Breast epithelium (tissue), 4 donors: ENCODE measurements around the gene EPB41. TPM values are rescaled to one million over a fixed set of nuclear protein-coding genes. Genes with fewer than 3 reads are reported as not detected.

Source experiments
- DNase-seq, 2 donors: peaks; one replicate each; pipeline ENCODE4 v3.0.0-alpha.2; 2019; ENCODE audit warnings: low spot score in 2 of 2
- H3K27ac ChIP-seq, 2 donors: fragments of 200-600 bp; sonication (generic) in 1 of 2; one replicate each; pipeline ENCODE4 v1.5.1; 2016 to 2019; ENCODE audit warnings: mild to moderate bottlenecking in 1 of 2
- H3K27me3 ChIP-seq, 2 donors: fragments of 200-600 bp; sonication (generic) in 1 of 2; one replicate each; pipeline versions ENCODE4 v1.5.1 to v1.6.0; 2017 to 2019; ENCODE audit warnings: control low read depth in 1 of 2, mild to moderate bottlenecking in 1 of 2
- H3K36me3 ChIP-seq: fragments of 200-600 bp; one replicate; pipeline ENCODE4 v1.5.1; 2019
- H3K4me1 ChIP-seq, 2 donors: fragments of 200-600 bp; sonication (generic); one replicate each; pipeline ENCODE4 v1.5.1; 2016 to 2019; ENCODE audit warnings: control low read depth in 1 of 2
- H3K4me3 ChIP-seq, 3 donors: fragments of 200-600 bp; sonication (generic); 1 replicate in 2 of 3; 2 replicates in 1 of 3; pipeline ENCODE4 v1.5.1; 2016 to 2019; ENCODE audit warnings: mild to moderate bottlenecking in 3 of 3, moderate library complexity in 2 of 3
- H3K9me3 ChIP-seq, 2 donors: fragments of 200-600 bp; sonication (generic) in 1 of 2; one replicate each; pipeline ENCODE4 v1.5.1; 2016 to 2019; ENCODE audit warnings: control low read depth in 1 of 2
- POLR2A ChIP-seq: fragments of 450-650 bp; IDR thresholded peaks from one replicate; pipeline ENCODE4 v1.6.1; 2016; ENCODE audit warnings: antibody characterized with exemption, mild to moderate bottlenecking, moderate library complexity
- POLR2AphosphoS5 ChIP-seq, 3 donors: sonication (generic); formaldehyde crosslinking; IDR thresholded peaks; one replicate each; pipeline ENCODE4 v1.6.1; 2017; ENCODE audit warnings: antibody characterized with exemption in 3 of 3
- intact Hi-C: fragments of 100-400 bp; cut with DNase I; formaldehyde crosslinking; loops from one replicate; pipeline ENCODE4 v1.15.1; 2023; ENCODE audit warnings: low total_unique reads
- total RNA-seq, 3 donors: library from RNA; depleted of rRNA; stranded (reverse); fragments of >200 nt; gene quantifications; one replicate each; pipeline ENCODE4 v1.1.0, GENCODE V29; 2016
- TF ChIP-seq, protein P1 (sequence below), 3 donors: fragments of 450-650 bp; IDR thresholded peaks; one replicate each; pipeline ENCODE4 v1.5.1; 2016 to 2017; ENCODE audit warnings: antibody characterized with exemption in 3 of 3, mild to moderate bottlenecking in 3 of 3, moderate library complexity in 3 of 3

EPB41 gene
- total RNA-seq, 3 donors from 2014 or later = 36.2 to 67.2 (median 51.8) TPM

DNA sequence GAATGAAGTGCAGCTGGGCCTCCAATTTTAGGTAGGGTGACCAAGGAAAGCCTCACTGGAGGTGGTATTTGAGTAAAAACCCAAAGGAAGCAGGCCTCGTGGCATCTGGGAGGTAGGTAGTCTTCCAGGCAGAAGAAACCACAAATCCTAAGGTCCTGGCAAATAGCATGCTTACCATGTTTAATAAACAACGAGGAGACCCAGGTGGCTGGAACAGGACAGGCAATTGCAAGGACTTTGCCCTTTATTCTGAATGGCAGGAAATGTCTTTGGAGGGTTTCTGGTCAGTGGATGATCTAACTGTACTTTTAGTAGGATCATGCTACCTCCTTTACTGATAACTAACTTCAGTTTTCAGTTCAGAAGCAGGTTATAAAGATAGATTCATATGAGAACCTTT is 52.2 kb downstream of the EPB41 start:
- DNase-seq = no peak
- Histone ChIP-seq H3K4me3 (no peak overlapping the region), H3K9me3 (no peaks in the 10 kb centered on the region), H3K27me3 (no peaks in the 10 kb centered on the region), H3K36me3 (no peaks in the 10 kb centered on the region), H3K4me1 (no peaks in the 10 kb centered on the region), H3K27ac (no peak overlapping the region)
- TF ChIP-seq, protein P1, sequence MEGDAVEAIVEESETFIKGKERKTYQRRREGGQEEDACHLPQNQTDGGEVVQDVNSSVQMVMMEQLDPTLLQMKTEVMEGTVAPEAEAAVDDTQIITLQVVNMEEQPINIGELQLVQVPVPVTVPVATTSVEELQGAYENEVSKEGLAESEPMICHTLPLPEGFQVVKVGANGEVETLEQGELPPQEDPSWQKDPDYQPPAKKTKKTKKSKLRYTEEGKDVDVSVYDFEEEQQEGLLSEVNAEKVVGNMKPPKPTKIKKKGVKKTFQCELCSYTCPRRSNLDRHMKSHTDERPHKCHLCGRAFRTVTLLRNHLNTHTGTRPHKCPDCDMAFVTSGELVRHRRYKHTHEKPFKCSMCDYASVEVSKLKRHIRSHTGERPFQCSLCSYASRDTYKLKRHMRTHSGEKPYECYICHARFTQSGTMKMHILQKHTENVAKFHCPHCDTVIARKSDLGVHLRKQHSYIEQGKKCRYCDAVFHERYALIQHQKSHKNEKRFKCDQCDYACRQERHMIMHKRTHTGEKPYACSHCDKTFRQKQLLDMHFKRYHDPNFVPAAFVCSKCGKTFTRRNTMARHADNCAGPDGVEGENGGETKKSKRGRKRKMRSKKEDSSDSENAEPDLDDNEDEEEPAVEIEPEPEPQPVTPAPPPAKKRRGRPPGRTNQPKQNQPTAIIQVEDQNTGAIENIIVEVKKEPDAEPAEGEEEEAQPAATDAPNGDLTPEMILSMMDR (IDR thresholded peaks at IDR 0.05) = no peak
- TF ChIP-seq POLR2AphosphoS5 (IDR thresholded peaks at IDR 0.05) (no peak), POLR2A (no peak)
- intact Hi-C loops = no loop called here

DNA sequence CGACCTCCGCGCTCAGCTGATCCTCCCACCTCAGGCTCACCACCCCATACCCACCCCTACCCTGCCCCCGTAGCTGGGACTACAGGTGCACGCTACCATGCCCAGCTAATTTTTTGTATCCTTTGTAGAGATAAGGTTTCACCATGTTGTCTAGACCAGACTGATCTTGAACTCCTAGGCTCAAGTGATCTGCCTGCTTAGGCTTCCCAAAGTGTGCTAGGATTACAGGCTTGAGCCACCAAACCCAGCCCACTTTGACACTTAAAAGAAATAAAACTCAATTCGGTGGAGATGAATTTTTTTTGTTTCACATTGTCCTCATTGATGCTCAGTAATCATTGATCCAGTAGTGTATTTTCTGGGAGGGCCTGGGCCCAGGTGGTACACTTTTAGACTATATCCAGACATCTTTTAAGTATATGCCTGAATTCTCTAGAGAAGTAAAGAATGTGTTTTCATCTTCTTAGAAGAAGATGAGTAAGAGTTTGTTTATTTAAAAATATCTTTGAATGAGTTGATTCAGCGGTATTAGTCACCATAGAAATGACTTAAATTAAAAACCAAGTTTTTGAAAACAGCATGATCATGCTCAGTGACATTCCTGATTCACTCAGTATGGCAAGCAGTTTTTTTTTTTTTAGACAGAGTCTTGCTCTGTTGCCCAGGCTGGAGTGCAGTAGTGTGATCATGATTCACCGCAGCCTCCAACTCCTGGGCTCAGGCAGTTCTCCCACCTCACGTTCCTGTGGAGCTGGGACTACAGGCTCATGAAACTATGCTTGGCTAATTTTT is 57.8 kb downstream of the EPB41 start:
- intact Hi-C loops = no loop called here
- TF ChIP-seq POLR2A (no peak), POLR2AphosphoS5 (IDR thresholded peaks at IDR 0.05) (no peak)
- TF ChIP-seq, protein P1 (IDR thresholded peaks at IDR 0.05) = no peak
- H3K4me3 ChIP-seq = no peak overlapping the region
- H3K36me3 ChIP-seq = no peaks in the 10 kb centered on the region
- no peak for DNase-seq
- H3K9me3 ChIP-seq = no peaks in the 10 kb centered on the region
- no peaks in the 10 kb centered on the region for H3K4me1 ChIP-seq
- no peaks in the 10 kb centered on the region for H3K27me3 ChIP-seq
- H3K27ac ChIP-seq = peak overlapping the region; percentile 17 to 56

DNA sequence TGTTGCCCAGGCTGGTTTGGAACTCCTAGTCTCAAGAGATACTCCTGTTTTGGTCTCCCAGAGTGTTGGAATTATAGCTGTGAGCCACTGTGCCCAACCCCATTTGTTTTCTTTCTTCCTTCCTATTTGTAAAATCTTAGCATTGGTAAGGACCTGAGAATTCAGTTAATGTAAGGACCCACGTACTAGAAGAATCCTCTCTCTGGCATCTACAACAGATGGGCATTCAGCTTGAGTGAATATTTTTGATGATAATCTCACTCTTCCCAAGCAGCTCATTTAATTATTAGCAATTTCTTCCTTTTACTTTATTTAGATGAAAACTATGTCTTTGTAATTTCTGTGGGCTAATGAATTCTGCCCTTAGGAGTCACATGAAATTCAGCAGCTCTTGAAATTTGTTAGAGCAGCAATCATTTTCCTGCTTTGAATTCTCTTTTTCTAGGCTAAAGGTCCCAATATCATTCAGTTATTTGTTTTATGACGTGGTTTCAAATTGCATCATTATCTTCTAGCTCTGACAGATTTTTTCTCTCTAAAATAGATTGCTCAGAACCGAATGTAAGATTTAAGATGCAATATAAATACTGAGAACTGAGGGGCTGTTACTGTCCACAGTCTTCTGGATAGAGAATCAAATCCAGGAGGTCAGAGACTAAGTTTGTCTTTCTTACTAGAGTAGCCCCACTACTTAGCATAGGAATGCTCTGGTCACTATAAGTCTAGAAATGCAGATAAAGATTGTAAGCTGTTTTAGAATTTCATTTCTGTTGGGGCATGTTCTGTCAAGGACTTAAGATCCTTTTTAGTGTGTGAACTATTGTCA is 59.4 kb downstream of the EPB41 start:
- no peak overlapping the region for H3K4me3 ChIP-seq
- TF ChIP-seq, protein P1 (IDR thresholded peaks at IDR 0.05) = no peak
- no peak for TF ChIP-seq POLR2A
- no peak for TF ChIP-seq POLR2AphosphoS5 (IDR thresholded peaks at IDR 0.05)
- intact Hi-C loops = no loop called here
- H3K27me3 ChIP-seq = no peaks in the 10 kb centered on the region
- no peaks in the 10 kb centered on the region for H3K9me3 ChIP-seq
- H3K27ac ChIP-seq = peak overlapping the region; percentile 3
- no peaks in the 10 kb centered on the region for H3K36me3 ChIP-seq
- DNase-seq = no peak
- no peaks in the 10 kb centered on the region for H3K4me1 ChIP-seq

DNA sequence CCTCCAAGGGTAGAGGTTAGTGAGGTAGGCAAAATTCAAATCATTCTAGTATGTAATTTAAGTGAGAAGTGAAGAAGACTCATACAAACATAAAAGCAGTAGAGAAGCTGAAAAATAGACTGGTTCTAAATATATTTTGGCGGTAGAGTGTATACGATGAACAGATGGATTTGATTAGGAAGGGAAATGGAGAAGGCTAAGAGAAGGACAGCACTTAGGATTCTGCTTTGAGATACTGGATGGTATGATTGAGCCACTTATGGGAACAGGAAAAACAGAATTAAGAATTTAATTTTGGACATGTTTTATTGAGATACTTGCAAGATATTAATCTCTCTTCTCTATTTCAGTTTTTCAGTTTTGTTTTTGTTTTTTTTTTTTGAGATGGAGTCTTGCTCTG is 60.1 kb downstream of the EPB41 start:
- intact Hi-C loops = no loop called here
- Histone ChIP-seq H3K27ac (no peak overlapping the region), H3K4me1 (no peaks in the 10 kb centered on the region)

More for the DNA sequence above, 60.1 kb downstream of the EPB41 start:
- DNase-seq = no peak
- TF ChIP-seq POLR2A = no peak
- TF ChIP-seq POLR2AphosphoS5 (IDR thresholded peaks at IDR 0.05) = no peak
- TF ChIP-seq, protein P1 (IDR thresholded peaks at IDR 0.05) = no peak
- no peaks in the 10 kb centered on the region for H3K27me3 ChIP-seq
- no peaks in the 10 kb centered on the region for H3K9me3 ChIP-seq
- no peaks in the 10 kb centered on the region for H3K36me3 ChIP-seq
- H3K4me3 ChIP-seq = no peak overlapping the region
